ENCODE results near the gene C3.

C3 gene

DNA sequence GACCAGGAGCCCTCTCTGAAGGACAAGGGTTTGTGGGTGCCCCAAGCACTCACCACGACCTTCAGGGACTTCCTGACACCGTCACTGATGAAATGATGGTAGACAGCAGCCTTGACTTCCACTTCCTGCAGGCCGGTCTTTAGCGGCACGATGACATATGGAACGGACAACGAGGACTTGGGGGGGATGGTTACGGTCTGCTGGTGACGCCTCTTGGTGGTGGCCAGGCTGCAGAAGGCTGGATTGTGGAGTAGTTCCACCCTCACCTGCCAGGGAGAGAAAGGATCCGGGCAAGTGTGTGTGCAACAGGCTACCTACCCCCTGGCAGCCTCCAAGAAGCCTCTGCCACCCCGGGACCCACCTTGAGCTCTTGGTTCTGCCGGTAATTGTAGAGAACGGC lies 23.2 kb downstream of the C3 start:
- no peak for DNase-seq (ENCODE audit: extremely low read depth, insufficient read length)
- TF ChIP-seq, protein P1, sequence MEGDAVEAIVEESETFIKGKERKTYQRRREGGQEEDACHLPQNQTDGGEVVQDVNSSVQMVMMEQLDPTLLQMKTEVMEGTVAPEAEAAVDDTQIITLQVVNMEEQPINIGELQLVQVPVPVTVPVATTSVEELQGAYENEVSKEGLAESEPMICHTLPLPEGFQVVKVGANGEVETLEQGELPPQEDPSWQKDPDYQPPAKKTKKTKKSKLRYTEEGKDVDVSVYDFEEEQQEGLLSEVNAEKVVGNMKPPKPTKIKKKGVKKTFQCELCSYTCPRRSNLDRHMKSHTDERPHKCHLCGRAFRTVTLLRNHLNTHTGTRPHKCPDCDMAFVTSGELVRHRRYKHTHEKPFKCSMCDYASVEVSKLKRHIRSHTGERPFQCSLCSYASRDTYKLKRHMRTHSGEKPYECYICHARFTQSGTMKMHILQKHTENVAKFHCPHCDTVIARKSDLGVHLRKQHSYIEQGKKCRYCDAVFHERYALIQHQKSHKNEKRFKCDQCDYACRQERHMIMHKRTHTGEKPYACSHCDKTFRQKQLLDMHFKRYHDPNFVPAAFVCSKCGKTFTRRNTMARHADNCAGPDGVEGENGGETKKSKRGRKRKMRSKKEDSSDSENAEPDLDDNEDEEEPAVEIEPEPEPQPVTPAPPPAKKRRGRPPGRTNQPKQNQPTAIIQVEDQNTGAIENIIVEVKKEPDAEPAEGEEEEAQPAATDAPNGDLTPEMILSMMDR (IDR thresholded peaks at IDR 0.05; ENCODE audit: insufficient read depth, low read length, poor library complexity, severe bottlenecking), result no peak
- no peaks in the 10 kb centered on the region for H3K27me3 ChIP-seq (replicated peaks; ENCODE audit: control insufficient read depth, insufficient read depth, low read length)
- H3K36me3 ChIP-seq (ENCODE audit: control insufficient read depth, insufficient read depth, low read length), result no peaks in the 10 kb centered on the region
- no peak overlapping the region for H3K4me3 ChIP-seq (replicated peaks; ENCODE audit: low read depth, low read length)

DNA sequence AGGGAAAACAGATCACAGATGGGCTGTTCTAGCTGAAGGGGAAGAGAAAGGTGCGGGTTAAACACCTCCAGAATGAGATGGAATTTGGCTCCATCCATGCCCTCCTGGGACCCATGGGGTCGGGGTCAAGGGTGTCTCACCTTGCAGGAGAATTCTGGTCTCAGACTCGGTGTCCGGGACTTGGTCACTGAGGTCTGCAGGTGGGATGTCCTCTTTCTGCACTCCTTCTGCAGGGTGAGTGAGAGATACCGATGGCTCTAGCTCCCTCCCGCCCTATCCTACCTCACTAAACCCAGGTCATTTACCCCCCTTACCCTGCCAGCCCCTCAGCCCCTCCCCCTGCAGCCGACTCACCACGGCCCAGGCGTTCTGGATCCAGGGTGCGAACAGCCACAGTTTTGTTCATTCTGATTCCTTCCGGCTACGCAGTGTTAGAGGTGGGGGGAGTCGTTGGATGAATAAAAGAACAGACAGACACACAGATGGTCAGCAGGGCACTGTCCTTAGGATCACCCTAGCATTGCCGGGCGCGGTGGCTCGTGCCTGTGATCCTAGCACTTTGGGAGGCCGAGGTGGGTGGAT lies 24.1 kb downstream of the C3 start:
- Histone ChIP-seq H3K4me3 (replicated peaks; ENCODE audit: low read depth, low read length) (no peak overlapping the region), H3K27me3 (replicated peaks; ENCODE audit: control insufficient read depth, insufficient read depth, low read length) (no peaks in the 10 kb centered on the region), H3K36me3 (ENCODE audit: control insufficient read depth, insufficient read depth, low read length) (no peaks in the 10 kb centered on the region)
- no peak for DNase-seq (ENCODE audit: extremely low read depth, insufficient read length)
- TF ChIP-seq, protein P1 (IDR thresholded peaks at IDR 0.05; ENCODE audit: insufficient read depth, low read length, poor library complexity, severe bottlenecking), result no peak

DNA sequence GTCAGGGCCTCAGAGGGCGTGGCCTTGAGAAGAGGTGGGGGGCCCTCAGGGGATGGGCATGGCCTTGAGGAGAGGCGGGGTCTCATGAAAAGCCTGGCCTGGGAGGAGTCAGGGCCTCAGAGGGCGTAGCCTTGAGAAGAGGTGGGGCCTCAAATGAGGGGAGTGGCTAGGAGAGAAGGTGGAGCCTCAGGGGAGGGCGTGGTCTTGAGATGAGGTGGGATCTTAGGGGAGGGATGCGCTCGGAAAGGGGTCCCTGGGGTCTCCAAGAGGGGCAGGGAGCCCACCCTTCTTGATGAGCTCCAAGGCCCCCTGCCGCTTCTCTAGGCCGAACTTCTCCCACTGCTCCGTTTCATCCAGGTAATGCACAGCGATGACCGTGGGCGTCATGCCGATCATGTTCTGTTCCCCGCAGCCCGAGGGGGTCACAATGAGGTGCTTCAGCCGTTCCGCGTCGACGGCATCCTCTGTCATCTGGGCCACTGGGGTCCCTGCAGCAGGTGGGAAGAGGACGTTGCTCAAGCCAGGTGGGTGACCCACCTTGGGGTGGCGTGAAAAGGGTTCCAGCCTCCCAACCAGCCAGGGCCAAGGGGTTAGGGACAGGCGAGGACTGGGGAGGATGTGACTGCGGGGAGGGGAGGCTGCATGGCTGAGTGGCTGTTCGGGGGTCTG lies 26.2 kb downstream of the C3 start:
- TF ChIP-seq, protein P1 (IDR thresholded peaks at IDR 0.05; ENCODE audit: insufficient read depth, low read length, poor library complexity, severe bottlenecking), result no peak
- Histone ChIP-seq H3K36me3 (ENCODE audit: control insufficient read depth, insufficient read depth, low read length) (no peaks in the 10 kb centered on the region), H3K4me3 (replicated peaks; ENCODE audit: low read depth, low read length) (no peak overlapping the region), H3K27me3 (replicated peaks; ENCODE audit: control insufficient read depth, insufficient read depth, low read length) (no peaks in the 10 kb centered on the region)
- DNase-seq (ENCODE audit: extremely low read depth, insufficient read length), result no peak

DNA sequence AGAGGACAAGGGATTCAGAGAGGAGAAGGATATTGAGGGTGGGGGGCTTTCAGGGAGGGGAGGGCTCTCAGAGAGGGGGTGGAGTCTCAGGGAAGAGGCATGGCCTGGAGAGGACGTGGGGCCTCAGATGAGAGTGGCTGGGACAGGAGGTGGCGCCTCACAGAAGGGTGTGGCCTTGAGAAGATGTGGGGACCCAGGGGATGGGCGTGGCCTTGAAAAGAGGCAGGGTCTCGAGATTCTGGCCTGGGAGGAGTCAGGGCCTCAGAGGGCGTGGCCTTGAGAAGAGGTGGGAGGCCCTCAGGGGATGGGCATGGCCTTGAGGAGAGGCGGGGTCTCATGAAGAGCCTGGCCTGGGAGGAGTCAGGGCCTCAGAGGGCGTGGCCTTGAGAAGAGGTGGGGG lies 26.8 kb downstream of the C3 start:
- Histone ChIP-seq H3K36me3 (ENCODE audit: control insufficient read depth, insufficient read depth, low read length) (no peaks in the 10 kb centered on the region), H3K27me3 (replicated peaks; ENCODE audit: control insufficient read depth, insufficient read depth, low read length) (no peaks in the 10 kb centered on the region), H3K4me3 (replicated peaks; ENCODE audit: low read depth, low read length) (no peak overlapping the region)
- TF ChIP-seq, protein P1 (IDR thresholded peaks at IDR 0.05; ENCODE audit: insufficient read depth, low read length, poor library complexity, severe bottlenecking), result no peak
- DNase-seq (ENCODE audit: extremely low read depth, insufficient read length), result no peak

DNA sequence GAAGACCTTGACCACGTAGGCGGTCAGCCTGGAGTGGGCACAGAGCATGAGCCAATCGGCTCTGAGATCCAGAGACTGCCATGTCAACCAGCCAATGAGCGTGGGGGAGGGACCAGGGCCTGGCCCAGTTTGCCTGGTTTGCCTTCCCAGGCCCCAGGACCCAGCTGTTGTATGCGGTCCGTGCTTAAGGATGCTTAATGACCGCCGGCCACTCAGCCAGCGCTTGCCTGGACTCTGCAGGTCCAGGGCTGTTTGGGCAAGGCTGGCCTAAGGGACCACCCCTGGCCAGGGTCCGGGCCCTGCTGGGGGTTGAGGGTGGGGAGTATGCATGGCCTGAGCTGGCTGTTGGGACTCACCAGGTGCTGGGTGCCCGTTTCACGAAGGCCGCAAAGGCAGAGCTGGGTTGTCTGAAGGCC lies 27.4 kb downstream of the C3 start:
- H3K36me3 ChIP-seq (ENCODE audit: control insufficient read depth, insufficient read depth, low read length), result no peaks in the 10 kb centered on the region
- no peaks in the 10 kb centered on the region for H3K27me3 ChIP-seq (replicated peaks; ENCODE audit: control insufficient read depth, insufficient read depth, low read length)
- TF ChIP-seq, protein P1 (IDR thresholded peaks at IDR 0.05; ENCODE audit: insufficient read depth, low read length, poor library complexity, severe bottlenecking), result no peak
- DNase-seq (ENCODE audit: extremely low read depth, insufficient read length), result no peak
- H3K4me3 ChIP-seq (replicated peaks; ENCODE audit: low read depth, low read length), result no peak overlapping the region

All from GM06990 (cell line).